Measurements from ENCODE around the gene FAM81B.

- no peak for TF ChIP-seq CTCF (IDR thresholded peaks at IDR 0.05; ENCODE audit: extremely low read depth in 1 of 2, insufficient read depth in 1 of 2, low read depth in 1 of 2, low read length in 2 of 2)
- TF ChIP-seq POLR2A (IDR thresholded peaks at IDR 0.05; ENCODE audit: low read depth, low read length), result no peak
- no peak for TF ChIP-seq MAX (IDR thresholded peaks at IDR 0.05; ENCODE audit: insufficient read depth, insufficient read length)
- no peak for TF ChIP-seq JUN (IDR thresholded peaks at IDR 0.05; ENCODE audit: borderline replicate concordance, insufficient read depth, insufficient read length, low read depth)
Observed at GRCh38 chr5:95426227-95426626, 35.1 kb downstream of the FAM81B start.

All from endothelial cell of umbilical vein (primary cell).